Left kidney (tissue), 2 donors: Measurements from ENCODE around the gene TRAF7. TPM values are rescaled to one million over a fixed set of nuclear protein-coding genes. Genes with fewer than 3 reads are reported as not detected.
"Not testable (repeated sequence)": the region's sequence is repeated elsewhere in the genome, so short reads cannot be mapped to it uniquely, and the experiment has no call there.

Source experiments
- DNase-seq: peaks from one replicate; pipeline ENCODE4 v3.0.0-alpha.2; 2013
- polyA plus RNA-seq: library from polyadenylated mRNA; unstranded; fragments of 120-200 nt; gene quantifications from one replicate; pipeline ENCODE4 v1.2.1, GENCODE V29; 2013; ENCODE audit not compliant: insufficient read length

The TRAF7 gene
- polyA plus RNA-seq, 1 donor, result 55.7 TPM

- no peak for DNase-seq
These were observed 42.7 kb downstream of the TRAF7 start for GRCh38 chr16:2198283-2198682.

GRCh38 chr16:2199095-2199494, 43.5 kb downstream of the TRAF7 start:
- no peak for DNase-seq

GRCh38 chr16:2199621-2200139, 44.1 kb downstream of the TRAF7 start:
- no peak for DNase-seq

- no peak for DNase-seq
These were observed 44.7 kb downstream of the TRAF7 start for GRCh38 chr16:2200313-2200712.

GRCh38 chr16:2203119-2203688, 47.6 kb downstream of the TRAF7 start:
- DNase-seq, result not testable (repeated sequence)

DNA sequence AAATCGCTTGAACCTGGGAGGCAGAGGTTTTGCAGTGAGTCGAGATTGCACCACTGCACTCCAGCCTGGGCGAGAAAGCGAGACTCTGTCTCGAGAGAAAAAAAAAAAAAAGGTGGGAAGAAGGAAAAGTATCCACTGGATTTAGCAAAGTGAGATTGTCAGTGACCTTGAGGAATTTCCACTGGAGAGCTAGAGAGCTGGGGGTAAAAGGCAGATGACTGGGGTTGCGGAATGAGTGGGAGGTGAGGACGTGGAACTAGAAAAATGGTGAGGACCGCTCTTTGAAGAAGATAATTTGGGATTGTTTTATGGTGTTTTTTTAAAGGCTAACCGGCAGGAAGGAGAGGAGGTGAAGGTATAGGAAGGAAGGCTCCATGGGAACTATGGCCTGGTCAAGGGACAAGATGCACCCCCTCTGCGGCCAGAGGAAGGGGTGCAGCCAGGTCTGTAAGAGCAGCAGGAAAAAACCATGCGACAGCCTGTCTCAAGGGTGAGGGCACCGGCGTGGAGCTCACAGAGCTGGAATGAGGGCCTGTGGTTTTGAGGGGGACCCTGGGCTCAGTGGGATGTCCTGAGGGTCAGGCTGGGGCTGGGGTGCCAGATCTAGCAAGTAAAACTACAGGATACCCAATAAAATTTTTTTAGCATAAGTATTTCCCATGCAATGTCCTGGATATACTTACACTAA, 49.0 kb downstream of the TRAF7 start:
- DNase-seq, result no peak

GRCh38 chr16:2205104-2205966, 49.8 kb downstream of the TRAF7 start, which contains the start of gene MLST8:
Gene MLST8 (plus strand): TSS chr16:2205454. CDS start chr16:2206086, 632 bp downstream.
- peak; percentile 78 for DNase-seq

DNA sequence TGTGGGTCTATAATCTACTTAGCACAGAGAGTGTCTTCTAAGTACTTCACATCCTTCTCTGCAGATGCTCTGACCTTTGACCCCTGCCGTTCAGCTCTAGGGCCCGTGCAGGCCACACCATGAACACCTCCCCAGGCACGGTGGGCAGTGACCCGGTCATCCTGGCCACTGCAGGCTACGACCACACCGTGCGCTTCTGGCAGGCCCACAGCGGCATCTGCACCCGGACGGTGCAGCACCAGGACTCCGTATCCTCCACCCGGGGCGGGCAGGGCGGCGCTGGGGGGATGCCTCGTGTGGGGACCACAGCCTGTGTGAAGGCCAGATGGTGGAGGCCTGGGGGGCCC, 50.4 kb downstream of the TRAF7 start:
- DNase-seq, result no peak

DNA sequence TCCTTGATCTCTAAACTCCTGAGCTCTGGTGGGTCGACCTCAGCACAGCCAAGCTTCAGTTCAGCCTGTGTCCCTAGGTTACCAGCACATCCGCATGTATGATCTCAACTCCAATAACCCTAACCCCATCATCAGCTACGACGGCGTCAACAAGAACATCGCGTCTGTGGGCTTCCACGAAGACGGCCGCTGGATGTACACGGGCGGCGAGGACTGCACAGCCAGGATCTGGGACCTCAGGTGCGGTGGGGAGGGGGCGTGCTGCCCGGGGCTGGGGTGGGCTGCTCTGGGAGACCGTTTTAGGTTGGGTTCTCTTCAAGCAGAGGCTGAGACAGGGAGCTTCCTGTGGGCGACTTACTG, 50.8 kb downstream of the TRAF7 start:
- no peak for DNase-seq

GRCh38 chr16:2206780-2207433, 51.3 kb downstream of the TRAF7 start:
- no peak for DNase-seq

DNA sequence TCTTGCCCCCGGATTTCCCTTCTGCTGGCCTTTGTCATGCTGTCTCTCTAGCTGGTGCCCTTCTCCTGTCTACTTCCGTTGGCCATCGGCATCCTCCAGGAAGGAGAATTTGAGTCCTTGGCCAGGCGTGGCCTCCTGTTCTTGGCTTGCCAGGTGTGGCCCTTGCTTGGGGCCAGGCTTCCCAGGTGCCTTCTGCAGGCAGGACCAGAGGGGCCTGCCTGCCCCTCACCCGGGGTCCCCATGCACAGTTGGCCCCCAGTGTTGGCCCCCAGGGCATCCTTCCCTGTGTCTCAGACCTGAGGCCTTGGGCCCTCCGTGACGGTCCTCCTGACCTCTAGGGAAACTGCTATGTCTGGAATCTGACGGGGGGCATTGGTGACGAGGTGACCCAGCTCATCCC, 52.3 kb downstream of the TRAF7 start:
- no peak for DNase-seq

DNA sequence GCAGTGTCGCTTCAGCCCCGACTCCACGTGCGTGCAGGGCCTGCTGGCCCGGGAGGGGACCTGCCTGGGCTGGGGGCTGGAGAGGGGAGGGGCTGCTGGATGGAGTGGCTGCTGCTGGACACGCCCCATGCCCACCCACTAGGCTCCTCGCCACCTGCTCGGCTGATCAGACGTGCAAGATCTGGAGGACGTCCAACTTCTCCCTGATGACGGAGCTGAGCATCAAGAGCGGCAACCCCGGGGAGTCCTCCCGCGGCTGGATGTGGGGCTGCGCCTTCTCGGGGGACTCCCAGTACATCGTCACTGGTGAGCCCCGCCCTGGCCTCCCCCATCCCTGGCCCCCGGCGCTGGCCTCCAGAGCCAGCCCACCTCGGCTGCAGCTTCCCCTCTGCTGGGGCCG, 52.7 kb downstream of the TRAF7 start:
- no peak for DNase-seq

GRCh38 chr16:2208772-2209171, 53.2 kb downstream of the TRAF7 start:
- DNase-seq, result no peak

- no peak for DNase-seq
These were observed 53.9 kb downstream of the TRAF7 start for GRCh38 chr16:2209258-2210008.

DNA sequence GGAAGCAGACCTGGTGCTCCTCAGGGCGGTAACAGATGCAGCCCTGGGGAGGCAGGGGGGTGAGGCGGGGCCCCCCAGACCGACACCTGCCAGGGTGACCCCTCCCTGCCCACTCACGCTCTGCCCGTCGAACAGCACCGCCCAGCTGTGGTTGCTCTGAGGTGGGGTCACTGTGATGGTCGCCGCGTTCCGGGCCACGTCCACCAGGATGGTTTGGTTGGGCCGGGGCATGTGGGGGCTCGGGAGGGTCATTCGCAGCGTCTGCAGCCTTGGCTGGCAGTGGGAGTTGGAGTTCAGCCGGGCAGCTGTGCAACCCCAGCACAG, 54.4 kb downstream of the TRAF7 start:
- DNase-seq, result no peak

DNA sequence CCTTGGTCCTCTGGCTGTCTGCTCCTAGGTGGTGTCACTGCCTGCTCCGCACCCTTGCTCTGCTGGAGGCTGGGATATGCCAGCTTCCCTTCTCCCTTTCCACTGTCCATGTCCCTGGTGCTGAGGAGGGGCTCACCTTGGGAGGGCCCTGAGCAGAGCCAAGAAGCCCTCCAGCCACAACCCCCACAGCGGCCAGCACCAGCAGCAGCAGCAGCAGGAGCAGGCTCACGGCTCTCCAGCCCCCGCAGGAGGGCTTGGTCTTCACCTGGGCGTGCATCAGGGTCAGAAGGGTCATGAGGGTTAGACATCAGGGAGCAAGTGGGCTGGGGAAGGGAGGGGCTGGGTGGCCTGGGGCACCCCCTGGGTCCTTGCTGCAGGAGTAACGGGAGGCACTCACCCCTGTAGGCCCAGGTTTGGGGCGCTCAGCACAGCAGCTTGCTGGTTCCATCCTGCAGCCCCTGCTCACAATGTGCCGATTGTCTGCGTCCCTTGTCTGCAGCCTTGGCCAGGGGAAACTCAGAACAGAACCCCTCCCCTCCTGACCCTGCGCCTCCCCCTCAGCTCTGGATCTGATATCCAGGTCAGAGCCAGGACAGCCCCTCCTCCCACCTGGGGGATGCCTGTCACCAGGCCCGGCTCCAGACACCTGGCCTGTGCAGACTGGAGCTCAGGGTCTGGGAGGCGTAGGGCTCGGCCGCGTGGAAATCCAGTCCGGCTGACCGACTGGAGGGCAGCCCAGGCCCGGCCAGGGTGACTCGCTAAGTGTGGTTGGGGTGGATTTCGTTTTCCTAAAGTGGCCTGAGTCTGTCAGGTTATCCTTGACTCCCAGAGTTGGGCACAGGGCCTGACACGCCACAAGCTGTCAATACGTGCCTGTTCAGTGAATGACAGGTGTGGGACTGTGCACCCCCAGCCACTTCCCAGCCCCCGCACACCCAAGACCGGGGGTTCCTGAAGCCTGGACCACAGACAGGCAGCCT, 55.1 kb downstream of the TRAF7 start, which contains the start of gene BRICD5:
TSS of gene BRICD5 (minus strand) at position 478 of the 980 bp plus-strand sequence. CDS start at position 448, 30 bp downstream.
- no peak for DNase-seq

DNA sequence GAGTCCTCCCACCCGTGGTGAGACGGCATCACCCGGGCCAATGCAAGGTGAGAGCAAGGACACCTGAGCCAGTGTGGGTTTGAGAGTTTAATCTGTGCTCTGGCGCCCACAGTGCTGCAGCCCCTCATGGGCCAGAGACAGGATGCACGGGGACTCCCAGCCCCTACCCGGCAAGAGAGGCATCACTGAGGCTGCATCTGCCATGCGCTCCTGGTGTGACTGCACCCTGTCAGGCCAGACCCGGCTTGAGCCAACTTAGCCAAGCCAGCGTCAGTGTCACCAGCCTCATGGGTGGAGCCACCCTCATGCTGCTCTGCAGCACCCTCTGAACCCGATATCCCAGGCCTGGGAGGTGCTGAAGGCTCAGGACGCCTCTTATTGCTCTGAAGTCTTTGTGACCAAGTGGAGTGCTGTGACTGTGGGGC, 56.4 kb downstream of the TRAF7 start:
- DNase-seq, result no peak

DNA sequence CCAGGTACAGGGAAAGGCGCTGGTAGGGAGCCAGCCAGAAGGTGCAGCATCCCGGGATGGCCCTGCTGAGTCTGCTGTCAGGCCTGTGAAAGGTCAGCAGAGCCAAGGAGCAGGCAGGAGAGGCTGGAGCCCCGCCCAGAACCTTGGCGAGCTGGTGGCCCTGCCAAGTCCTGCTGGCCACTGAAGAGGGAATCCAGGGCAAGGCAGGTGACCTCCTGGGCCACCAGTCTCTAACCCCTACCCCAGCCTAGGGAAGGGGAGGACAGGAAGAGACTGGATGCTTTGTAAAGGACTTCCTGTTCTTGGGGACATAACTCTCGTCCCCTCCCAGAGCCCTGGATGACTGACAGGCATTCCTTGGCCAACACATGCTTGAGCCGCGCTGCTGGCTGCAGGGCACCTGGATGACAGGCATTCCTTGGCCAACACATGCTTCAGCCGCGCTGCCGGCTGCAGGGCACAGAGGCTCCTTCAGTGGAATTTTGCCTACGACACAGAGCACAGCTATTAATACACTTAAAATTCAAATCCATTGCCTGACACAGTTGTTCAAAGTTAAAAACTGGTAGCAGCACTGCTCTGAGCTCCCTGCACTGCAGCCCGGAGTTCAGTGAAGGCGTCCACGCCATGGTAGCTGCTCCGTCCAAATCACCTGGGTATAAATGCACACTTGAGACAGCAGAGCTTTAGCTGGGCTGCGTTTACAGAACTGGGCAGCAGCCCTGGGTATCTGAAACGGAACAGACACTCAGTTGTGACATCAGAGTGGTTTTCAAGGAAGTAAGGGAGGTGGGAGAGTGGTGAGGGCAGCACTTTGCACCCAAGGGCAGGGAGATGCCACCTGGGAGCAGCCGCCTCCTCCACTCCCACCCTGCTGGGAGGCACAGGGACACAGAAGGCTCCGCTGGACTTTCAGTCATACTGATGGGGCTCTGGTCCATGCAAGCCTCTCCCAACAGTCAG, 57.1 kb downstream of the TRAF7 start:
- DNase-seq, result no peak
